ENCODE results near the gene FTO. TPM values are rescaled to one million over a fixed set of nuclear protein-coding genes. Genes with fewer than 3 reads are reported as not detected.

Gene FTO
- total and polyA plus RNA-seq, 2 of the 13 experiments (the other 11 are each of a cell fraction or from before 2014, with no cell fraction given) = 41.6 to 55.8 TPM

DNA sequence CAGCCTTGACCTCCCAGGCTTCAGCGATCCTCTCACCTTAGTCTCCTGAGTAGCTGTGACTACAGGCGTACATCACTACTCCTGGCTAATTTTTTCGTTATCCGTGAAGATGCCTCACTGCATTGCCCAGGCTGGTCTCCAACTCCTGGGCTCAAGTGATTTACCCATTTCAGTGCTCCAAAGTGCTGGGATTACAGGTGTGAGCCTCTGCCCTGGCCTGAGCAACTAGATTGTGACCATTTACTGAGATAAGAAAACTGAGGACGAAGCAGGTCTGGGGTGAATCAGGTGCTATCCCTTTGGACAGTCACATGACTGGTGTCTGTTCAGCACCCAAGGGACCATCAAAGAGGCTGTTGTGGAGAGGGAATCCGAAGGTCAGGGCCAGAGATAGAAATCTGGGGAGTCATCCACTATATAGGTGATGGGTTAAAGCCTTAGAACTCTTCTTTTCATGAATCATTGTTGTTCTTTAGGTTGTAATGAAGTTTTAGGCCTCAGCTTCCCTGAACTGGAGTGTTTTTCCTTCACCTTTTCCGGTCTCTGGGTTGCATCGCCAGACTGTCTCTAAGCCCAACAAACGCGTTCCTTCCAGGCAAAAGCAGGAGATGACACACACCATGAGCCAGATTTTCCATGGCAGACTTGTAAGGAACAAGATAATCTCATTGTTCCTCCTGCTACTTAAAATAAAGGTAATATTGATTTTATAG is 62.5 kb downstream of the FTO start (continued):
- TF ChIP-seq, protein P1, sequence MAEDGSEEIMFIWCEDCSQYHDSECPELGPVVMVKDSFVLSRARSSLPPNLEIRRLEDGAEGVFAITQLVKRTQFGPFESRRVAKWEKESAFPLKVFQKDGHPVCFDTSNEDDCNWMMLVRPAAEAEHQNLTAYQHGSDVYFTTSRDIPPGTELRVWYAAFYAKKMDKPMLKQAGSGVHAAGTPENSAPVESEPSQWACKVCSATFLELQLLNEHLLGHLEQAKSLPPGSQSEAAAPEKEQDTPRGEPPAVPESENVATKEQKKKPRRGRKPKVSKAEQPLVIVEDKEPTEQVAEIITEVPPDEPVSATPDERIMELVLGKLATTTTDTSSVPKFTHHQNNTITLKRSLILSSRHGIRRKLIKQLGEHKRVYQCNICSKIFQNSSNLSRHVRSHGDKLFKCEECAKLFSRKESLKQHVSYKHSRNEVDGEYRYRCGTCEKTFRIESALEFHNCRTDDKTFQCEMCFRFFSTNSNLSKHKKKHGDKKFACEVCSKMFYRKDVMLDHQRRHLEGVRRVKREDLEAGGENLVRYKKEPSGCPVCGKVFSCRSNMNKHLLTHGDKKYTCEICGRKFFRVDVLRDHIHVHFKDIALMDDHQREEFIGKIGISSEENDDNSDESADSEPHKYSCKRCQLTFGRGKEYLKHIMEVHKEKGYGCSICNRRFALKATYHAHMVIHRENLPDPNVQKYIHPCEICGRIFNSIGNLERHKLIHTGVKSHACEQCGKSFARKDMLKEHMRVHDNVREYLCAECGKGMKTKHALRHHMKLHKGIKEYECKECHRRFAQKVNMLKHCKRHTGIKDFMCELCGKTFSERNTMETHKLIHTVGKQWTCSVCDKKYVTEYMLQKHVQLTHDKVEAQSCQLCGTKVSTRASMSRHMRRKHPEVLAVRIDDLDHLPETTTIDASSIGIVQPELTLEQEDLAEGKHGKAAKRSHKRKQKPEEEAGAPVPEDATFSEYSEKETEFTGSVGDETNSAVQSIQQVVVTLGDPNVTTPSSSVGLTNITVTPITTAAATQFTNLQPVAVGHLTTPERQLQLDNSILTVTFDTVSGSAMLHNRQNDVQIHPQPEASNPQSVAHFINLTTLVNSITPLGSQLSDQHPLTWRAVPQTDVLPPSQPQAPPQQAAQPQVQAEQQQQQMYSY (CRISPR knock-in tag; IDR thresholded peaks at IDR 0.05) = no peak
- TF ChIP-seq SALL2 (CRISPR knock-in tag; IDR thresholded peaks at IDR 0.05) = no peak
- TF ChIP-seq DMAP1 (CRISPR knock-in tag; IDR thresholded peaks at IDR 0.05) = peak; percentile 32; the same call in 1 of the 2 replicates
- no peak for TF ChIP-seq KLF13 (CRISPR knock-in tag; IDR thresholded peaks at IDR 0.05)
- TF ChIP-seq, protein P2, sequence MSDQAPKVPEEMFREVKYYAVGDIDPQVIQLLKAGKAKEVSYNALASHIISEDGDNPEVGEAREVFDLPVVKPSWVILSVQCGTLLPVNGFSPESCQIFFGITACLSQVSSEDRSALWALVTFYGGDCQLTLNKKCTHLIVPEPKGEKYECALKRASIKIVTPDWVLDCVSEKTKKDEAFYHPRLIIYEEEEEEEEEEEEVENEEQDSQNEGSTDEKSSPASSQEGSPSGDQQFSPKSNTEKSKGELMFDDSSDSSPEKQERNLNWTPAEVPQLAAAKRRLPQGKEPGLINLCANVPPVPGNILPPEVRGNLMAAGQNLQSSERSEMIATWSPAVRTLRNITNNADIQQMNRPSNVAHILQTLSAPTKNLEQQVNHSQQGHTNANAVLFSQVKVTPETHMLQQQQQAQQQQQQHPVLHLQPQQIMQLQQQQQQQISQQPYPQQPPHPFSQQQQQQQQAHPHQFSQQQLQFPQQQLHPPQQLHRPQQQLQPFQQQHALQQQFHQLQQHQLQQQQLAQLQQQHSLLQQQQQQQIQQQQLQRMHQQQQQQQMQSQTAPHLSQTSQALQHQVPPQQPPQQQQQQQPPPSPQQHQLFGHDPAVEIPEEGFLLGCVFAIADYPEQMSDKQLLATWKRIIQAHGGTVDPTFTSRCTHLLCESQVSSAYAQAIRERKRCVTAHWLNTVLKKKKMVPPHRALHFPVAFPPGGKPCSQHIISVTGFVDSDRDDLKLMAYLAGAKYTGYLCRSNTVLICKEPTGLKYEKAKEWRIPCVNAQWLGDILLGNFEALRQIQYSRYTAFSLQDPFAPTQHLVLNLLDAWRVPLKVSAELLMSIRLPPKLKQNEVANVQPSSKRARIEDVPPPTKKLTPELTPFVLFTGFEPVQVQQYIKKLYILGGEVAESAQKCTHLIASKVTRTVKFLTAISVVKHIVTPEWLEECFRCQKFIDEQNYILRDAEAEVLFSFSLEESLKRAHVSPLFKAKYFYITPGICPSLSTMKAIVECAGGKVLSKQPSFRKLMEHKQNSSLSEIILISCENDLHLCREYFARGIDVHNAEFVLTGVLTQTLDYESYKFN (CRISPR knock-in tag; conservative IDR thresholded peaks at IDR 0.05) = peak; percentile 69
- TF ChIP-seq, protein P3, sequence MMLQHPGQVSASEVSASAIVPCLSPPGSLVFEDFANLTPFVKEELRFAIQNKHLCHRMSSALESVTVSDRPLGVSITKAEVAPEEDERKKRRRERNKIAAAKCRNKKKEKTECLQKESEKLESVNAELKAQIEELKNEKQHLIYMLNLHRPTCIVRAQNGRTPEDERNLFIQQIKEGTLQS (CRISPR knock-in tag; IDR thresholded peaks at IDR 0.05) = no peak
- TF ChIP-seq, protein P4, sequence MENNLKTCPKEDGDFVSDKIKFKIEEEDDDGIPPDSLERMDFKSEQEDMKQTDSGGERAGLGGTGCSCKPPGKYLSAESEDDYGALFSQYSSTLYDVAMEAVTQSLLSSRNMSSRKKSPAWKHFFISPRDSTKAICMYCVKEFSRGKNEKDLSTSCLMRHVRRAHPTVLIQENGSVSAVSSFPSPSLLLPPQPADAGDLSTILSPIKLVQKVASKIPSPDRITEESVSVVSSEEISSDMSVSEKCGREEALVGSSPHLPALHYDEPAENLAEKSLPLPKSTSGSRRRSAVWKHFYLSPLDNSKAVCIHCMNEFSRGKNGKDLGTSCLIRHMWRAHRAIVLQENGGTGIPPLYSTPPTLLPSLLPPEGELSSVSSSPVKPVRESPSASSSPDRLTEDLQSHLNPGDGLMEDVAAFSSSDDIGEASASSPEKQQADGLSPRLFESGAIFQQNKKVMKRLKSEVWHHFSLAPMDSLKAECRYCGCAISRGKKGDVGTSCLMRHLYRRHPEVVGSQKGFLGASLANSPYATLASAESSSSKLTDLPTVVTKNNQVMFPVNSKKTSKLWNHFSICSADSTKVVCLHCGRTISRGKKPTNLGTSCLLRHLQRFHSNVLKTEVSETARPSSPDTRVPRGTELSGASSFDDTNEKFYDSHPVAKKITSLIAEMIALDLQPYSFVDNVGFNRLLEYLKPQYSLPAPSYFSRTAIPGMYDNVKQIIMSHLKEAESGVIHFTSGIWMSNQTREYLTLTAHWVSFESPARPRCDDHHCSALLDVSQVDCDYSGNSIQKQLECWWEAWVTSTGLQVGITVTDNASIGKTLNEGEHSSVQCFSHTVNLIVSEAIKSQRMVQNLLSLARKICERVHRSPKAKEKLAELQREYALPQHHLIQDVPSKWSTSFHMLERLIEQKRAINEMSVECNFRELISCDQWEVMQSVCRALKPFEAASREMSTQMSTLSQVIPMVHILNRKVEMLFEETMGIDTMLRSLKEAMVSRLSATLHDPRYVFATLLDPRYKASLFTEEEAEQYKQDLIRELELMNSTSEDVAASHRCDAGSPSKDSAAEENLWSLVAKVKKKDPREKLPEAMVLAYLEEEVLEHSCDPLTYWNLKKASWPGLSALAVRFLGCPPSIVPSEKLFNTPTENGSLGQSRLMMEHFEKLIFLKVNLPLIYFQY (CRISPR knock-in tag; IDR thresholded peaks at IDR 0.05; ENCODE audit: borderline replicate concordance) = no peak
- TF ChIP-seq, protein P5, sequence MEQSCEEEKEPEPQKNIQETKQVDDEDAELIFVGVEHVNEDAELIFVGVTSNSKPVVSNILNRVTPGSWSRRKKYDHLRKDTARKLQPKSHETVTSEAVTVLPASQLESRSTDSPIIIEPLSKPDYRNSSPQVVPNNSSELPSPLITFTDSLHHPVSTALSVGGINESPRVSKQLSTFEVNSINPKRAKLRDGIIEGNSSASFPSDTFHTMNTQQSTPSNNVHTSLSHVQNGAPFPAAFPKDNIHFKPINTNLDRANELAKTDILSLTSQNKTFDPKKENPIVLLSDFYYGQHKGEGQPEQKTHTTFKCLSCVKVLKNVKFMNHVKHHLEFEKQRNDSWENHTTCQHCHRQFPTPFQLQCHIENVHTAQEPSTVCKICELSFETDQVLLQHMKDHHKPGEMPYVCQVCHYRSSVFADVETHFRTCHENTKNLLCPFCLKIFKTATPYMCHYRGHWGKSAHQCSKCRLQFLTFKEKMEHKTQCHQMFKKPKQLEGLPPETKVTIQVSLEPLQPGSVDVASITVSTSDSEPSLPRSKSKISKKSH (CRISPR knock-in tag; IDR thresholded peaks at IDR 0.05; ENCODE audit: borderline replicate concordance) = no peak
- TF ChIP-seq ZNF629 (CRISPR knock-in tag; conservative IDR thresholded peaks at IDR 0.05) = peak; percentile 99
- TF ChIP-seq ZNF550 (CRISPR knock-in tag; IDR thresholded peaks at IDR 0.05; ENCODE audit: borderline replicate concordance) = no peak
- no peak for TF ChIP-seq ZNF337 (CRISPR knock-in tag; IDR thresholded peaks at IDR 0.05; ENCODE audit: borderline replicate concordance, low read depth)
- no peak for TF ChIP-seq LCORL (IDR thresholded peaks at IDR 0.05)
- peak; percentile 60 for TF ChIP-seq LCORL (CRISPR knock-in tag; IDR thresholded peaks at IDR 0.05)
- TF ChIP-seq NCOR1 (IDR thresholded peaks at IDR 0.05; ENCODE audit: borderline replicate concordance, low read length) = peak; percentile 72; the same call in 1 of the 2 replicates
- 0 out of 2 replicates have a peak, but pooled peaks have one; percentile 27 for TF ChIP-seq RBFOX2 (IDR thresholded peaks at IDR 0.05; ENCODE audit: low read depth, low read length)
